C4-2B (cell line): ENCODE results near the gene SPATA12.

ENCODE experiments used
- ZFX ChIP-seq: fragments of 450-650 bp; IDR thresholded peaks from 2 replicates; pipeline ENCODE4 v1.6.1; 2017
- TF ChIP-seq, protein P1 (sequence below): fragments of 450-650 bp; conservative IDR thresholded peaks from 2 replicates; pipeline ENCODE4 v1.5.1; 2017; ENCODE audit warnings: mild to moderate bottlenecking

GRCh38 chr3:57052662-57053061, 7.8 kb upstream of the SPATA12 start:
- TF ChIP-seq, protein P1, sequence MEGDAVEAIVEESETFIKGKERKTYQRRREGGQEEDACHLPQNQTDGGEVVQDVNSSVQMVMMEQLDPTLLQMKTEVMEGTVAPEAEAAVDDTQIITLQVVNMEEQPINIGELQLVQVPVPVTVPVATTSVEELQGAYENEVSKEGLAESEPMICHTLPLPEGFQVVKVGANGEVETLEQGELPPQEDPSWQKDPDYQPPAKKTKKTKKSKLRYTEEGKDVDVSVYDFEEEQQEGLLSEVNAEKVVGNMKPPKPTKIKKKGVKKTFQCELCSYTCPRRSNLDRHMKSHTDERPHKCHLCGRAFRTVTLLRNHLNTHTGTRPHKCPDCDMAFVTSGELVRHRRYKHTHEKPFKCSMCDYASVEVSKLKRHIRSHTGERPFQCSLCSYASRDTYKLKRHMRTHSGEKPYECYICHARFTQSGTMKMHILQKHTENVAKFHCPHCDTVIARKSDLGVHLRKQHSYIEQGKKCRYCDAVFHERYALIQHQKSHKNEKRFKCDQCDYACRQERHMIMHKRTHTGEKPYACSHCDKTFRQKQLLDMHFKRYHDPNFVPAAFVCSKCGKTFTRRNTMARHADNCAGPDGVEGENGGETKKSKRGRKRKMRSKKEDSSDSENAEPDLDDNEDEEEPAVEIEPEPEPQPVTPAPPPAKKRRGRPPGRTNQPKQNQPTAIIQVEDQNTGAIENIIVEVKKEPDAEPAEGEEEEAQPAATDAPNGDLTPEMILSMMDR, result no peak
- no peak for TF ChIP-seq ZFX
